ENCODE measurements around the gene SLC12A7.

DNA sequence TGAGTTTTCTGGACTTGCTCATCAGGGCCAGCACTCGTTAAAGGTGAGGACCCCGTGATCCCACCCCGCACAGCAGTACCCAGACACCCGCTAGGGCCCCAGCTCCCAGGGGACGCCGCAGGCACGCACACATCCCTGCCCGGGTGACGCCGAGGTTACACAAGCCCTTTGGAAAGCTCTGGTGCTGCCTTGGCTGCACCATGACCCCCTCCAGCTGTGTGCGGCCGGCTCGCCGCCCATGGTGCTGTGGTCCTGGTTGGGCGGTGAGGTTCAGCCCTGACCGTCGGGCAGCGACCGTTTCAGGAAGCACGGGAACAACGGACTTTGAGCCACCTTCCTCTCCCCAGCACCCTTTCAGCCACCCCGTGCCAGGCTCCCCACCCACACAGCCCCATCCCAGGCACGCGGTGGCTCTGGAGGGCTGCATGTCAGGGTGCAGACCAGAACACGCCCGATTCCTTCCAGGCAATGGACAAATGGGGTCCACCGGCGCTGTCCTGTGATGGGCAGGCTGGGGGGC lies 7.5 kb upstream of the SLC12A7 start:
- no peak for TF ChIP-seq POLR2A (IDR thresholded peaks at IDR 0.05; ENCODE audit: low read length)
- no peak for TF ChIP-seq GATA1 (IDR thresholded peaks at IDR 0.05; ENCODE audit: low read depth, low read length)
